Muscle layer of colon (tissue), 2 donors: ENCODE results near the gene TMEM63B.

Source experiments
- H3K27ac ChIP-seq: one replicate; pipeline ENCODE4 v1.7.0; 2013; ENCODE audit warnings: low read depth, mild to moderate bottlenecking, low read length, moderate library complexity
- H3K27me3 ChIP-seq, 2 donors: one replicate each; pipeline ENCODE4 v1.7.0; 2013; ENCODE audit warnings: low read length in 2 of 2, mild to moderate bottlenecking in 2 of 2; ENCODE audit not compliant: insufficient read depth in 2 of 2, control insufficient read depth in 1 of 2
- H3K36me3 ChIP-seq: one replicate; pipeline ENCODE4 v1.7.0; 2013; ENCODE audit warnings: mild to moderate bottlenecking, low read length; ENCODE audit not compliant: insufficient read depth
- H3K4me1 ChIP-seq: one replicate; pipeline ENCODE4 v1.7.0; 2013; ENCODE audit warnings: mild to moderate bottlenecking, low read length; ENCODE audit not compliant: insufficient read depth
- H3K4me3 ChIP-seq, 2 donors: one replicate each; pipeline ENCODE4 v1.7.0; 2013; ENCODE audit warnings: low read length in 2 of 2, low read depth in 1 of 2, mild to moderate bottlenecking in 1 of 2, moderate library complexity in 1 of 2
- H3K9ac ChIP-seq: one replicate; pipeline ENCODE4 v1.7.0; 2013; ENCODE audit warnings: low read length
- H3K9me3 ChIP-seq: one replicate; pipeline ENCODE4 v1.7.0; 2013; ENCODE audit warnings: mild to moderate bottlenecking, low read length
- donor health status: abdominal sarcoma.
- donor health status: Adenocarcinoma of cecum.

TMEM63B gene

DNA sequence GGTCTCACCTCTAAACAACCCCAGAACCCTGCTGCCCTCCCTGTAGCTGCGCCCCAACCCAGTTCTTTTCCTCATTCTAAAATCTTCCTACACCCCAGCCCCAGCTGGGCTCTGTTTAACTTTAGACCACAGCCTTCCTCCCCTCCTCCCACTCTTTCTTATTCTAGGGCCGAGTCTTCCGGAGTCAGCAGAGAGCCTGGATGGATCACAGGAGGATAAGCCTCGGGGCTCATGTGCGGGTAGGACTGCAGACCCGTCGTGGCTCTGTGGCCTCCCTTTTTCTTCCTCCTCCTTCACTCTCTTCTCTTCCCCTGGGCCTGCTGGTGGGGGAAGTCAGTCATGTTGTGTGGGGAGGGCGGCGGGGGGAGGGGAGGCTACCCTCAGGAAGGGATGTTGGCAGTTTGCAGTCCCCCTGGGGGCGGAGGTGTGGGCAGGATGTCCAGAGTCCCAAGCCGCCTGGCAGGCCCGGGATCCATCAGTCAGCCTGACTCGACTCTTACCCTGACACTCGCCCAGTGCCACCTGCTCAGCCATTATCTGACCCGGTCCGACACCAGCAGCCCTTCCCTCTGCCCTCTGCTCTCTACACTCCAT lies 39.3 kb downstream of the TMEM63B start:
- Histone ChIP-seq H3K4me1 (no peaks in the 10 kb centered on the region), H3K9me3 (no peaks in the 10 kb centered on the region), H3K4me3 (no peak overlapping the region), H3K36me3 (no peaks in the 10 kb centered on the region), H3K27me3 (no peaks in the 10 kb centered on the region), H3K9ac (no peak overlapping the region), H3K27ac (no peak overlapping the region)

- no peaks in the 10 kb centered on the region for H3K36me3 ChIP-seq
- no peak overlapping the region for H3K9ac ChIP-seq
- no peak overlapping the region for H3K4me3 ChIP-seq
- H3K27me3 ChIP-seq: no peaks in the 10 kb centered on the region
- H3K27ac ChIP-seq: no peak overlapping the region
- H3K4me1 ChIP-seq: peaks cover 2% of the 10 kb centered on the region
- H3K9me3 ChIP-seq: no peaks in the 10 kb centered on the region
Measured at GRCh38 chr6:44167567-44167966, 40.2 kb downstream of the TMEM63B start.

DNA sequence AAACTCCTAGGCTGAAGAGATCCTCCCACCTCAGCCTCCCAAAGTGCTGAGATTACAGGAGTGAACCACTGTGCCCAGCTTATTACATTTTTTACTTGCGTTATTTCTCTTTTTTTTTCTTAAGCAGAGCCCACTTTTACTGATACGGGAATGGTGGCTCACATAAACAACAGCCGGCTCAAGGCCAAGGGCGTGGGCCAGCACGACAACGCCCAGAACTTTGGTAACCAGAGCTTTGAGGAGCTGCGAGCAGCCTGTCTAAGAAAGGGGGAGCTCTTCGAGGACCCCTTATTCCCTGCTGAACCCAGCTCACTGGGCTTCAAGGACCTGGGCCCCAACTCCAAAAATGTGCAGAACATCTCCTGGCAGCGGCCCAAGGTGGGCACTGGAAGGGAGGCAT lies 41.8 kb downstream of the TMEM63B start:
- Histone ChIP-seq H3K4me1 (peaks cover 8% of the 10 kb centered on the region), H3K9ac (no peak overlapping the region), H3K27me3 (no peaks in the 10 kb centered on the region), H3K4me3 (no peak overlapping the region), H3K36me3 (no peaks in the 10 kb centered on the region), H3K27ac (no peak overlapping the region), H3K9me3 (no peaks in the 10 kb centered on the region)

DNA sequence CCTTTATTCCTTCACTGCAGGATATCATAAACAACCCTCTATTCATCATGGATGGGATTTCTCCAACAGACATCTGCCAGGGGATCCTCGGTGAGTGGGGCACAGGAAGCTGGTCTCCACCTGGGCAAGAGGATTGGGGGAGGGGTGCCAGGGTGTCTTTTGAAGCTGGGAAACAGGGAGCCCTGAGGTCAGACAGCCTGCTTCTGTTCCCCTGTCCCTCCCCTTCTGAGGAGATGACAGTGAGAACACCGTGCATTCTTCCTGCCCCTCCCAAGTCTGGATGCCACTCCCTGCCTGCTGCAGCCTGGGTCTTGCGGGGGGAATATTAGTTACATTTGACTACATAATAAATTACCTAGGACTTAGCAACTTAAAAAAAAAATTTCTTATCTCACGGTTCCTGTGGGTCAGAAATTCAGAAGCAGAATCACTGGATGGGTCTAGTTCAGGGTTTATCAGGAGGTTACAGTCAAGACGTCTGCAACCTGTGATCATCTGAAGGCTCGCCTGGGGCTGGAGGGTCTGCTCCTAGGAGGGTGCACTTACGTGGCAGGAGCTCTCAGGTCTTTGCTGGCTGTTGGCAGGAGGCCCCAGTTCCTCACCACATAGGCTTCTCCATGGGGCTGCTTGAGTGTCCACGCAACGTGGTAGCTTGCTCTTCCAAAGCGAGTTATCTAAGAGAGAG lies 42.7 kb downstream of the TMEM63B start:
- peaks cover 8% of the 10 kb centered on the region for H3K4me1 ChIP-seq
- H3K27me3 ChIP-seq: no peaks in the 10 kb centered on the region
- H3K27ac ChIP-seq: no peak overlapping the region
- H3K9me3 ChIP-seq: no peaks in the 10 kb centered on the region
- no peak overlapping the region for H3K9ac ChIP-seq
- no peak overlapping the region for H3K4me3 ChIP-seq
- H3K36me3 ChIP-seq: no peaks in the 10 kb centered on the region

GRCh38 chr6:44171899-44172546 lies 44.7 kb downstream of the TMEM63B start:
- no peak overlapping the region for H3K4me3 ChIP-seq
- H3K4me1 ChIP-seq: peaks cover 8% of the 10 kb centered on the region
- no peaks in the 10 kb centered on the region for H3K27me3 ChIP-seq
- no peaks in the 10 kb centered on the region for H3K9me3 ChIP-seq
- H3K9ac ChIP-seq: no peak overlapping the region
- H3K27ac ChIP-seq: no peak overlapping the region
- H3K36me3 ChIP-seq: no peaks in the 10 kb centered on the region

DNA sequence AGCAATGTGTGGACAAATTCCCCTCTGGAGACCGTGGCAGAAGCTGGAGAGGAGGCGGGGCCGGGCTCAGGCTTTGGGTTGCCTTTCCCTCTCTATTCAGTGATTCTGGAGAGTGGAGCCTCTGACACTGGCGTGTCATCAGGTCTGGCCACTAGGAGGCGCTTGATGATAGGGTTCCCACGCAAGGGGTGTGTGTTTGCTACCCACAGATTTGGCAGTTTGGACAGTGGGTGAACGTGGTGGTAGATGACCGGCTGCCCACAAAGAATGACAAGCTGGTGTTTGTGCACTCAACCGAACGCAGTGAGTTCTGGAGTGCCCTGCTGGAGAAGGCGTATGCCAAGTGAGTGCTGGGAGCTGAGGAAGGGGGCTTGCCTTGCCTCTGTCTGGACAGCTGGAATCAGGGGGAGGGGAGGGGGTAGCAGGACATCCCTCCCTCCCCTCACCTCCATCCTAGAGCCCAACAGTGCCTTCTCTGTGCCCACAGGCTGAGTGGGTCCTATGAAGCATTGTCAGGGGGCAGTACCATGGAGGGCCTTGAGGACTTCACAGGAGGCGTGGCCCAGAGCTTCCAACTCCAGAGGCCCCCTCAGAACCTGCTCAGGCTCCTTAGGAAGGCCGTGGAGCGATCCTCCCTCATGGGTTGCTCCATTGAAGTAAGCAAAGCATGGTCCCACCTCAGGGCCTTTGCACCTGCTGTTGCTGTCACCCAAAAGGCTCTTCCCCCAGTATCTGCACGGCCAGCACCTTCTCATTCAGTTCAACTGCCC lies 45.6 kb downstream of the TMEM63B start:
- H3K4me3 ChIP-seq: no peak overlapping the region

DNA sequence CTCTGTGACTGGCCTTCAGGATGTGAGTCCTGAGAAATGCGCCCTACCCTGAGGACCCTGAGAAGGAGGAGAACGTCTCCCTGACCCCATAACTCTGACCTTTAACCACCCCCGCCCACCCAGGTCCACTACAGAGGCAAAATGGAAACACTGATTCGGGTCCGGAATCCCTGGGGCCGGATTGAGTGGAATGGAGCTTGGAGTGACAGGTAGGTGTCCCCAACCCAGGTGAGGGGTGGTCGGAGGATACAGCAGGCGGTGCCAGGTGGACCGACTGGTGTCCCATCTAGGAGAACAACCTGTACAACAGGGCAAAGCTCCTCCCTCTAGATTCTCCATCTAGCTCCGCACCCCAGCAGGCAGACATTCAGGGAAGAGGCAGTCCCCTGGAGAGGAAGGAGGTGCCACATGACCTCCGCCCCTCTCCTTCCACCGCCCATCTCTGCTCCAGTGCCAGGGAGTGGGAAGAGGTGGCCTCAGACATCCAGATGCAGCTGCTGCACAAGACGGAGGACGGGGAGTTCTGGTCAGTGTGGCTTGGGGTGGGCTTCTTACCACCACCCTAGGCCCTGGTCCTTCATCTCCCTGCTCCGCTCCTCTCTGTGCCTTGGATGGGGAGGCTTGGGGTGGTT lies 48.9 kb downstream of the TMEM63B start:
- Histone ChIP-seq H3K4me1 (peaks cover 8% of the 10 kb centered on the region), H3K9ac (no peak overlapping the region), H3K27me3 (no peaks in the 10 kb centered on the region), H3K4me3 (no peak overlapping the region), H3K36me3 (no peaks in the 10 kb centered on the region), H3K27ac (no peak overlapping the region), H3K9me3 (no peaks in the 10 kb centered on the region)

More for the DNA sequence above, 45.6 kb downstream of the TMEM63B start:
- H3K27ac ChIP-seq: no peak overlapping the region
- peaks cover 8% of the 10 kb centered on the region for H3K4me1 ChIP-seq
- H3K27me3 ChIP-seq: no peaks in the 10 kb centered on the region
- no peaks in the 10 kb centered on the region for H3K9me3 ChIP-seq
- no peak overlapping the region for H3K9ac ChIP-seq
- H3K36me3 ChIP-seq: no peaks in the 10 kb centered on the region

DNA sequence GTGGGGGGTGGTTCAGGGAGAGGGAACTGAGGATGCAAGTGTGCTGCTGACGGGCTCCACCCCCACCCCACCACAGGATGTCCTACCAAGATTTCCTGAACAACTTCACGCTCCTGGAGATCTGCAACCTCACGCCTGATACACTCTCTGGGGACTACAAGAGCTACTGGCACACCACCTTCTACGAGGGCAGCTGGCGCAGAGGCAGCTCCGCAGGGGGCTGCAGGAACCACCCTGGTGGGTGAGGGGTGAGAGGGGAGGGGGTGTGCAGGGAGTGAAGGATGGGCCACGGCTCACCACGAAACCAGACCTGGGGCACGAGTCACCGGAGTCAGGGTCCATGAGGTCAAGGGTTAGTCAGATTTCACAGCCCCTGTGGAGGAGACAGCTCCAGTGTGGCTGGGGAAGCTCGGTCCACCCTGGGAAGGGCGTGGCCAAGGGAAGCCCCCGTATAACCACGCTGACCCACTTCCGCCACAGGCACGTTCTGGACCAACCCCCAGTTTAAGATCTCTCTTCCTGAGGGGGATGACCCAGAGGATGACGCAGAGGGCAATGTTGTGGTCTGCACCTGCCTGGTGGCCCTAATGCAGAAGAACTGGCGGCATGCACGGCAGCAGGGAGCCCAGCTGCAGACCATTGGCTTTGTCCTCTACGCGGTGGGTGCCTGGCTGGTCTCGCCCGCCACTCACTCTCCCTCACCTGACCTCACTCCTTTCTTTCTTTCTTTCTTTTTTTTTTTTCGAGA lies 49.6 kb downstream of the TMEM63B start:
- Histone ChIP-seq H3K27ac (no peak overlapping the region), H3K27me3 (no peaks in the 10 kb centered on the region), H3K9me3 (no peaks in the 10 kb centered on the region), H3K36me3 (no peaks in the 10 kb centered on the region), H3K9ac (no peak overlapping the region), H3K4me1 (peaks cover 8% of the 10 kb centered on the region), H3K4me3 (no peak overlapping the region)

DNA sequence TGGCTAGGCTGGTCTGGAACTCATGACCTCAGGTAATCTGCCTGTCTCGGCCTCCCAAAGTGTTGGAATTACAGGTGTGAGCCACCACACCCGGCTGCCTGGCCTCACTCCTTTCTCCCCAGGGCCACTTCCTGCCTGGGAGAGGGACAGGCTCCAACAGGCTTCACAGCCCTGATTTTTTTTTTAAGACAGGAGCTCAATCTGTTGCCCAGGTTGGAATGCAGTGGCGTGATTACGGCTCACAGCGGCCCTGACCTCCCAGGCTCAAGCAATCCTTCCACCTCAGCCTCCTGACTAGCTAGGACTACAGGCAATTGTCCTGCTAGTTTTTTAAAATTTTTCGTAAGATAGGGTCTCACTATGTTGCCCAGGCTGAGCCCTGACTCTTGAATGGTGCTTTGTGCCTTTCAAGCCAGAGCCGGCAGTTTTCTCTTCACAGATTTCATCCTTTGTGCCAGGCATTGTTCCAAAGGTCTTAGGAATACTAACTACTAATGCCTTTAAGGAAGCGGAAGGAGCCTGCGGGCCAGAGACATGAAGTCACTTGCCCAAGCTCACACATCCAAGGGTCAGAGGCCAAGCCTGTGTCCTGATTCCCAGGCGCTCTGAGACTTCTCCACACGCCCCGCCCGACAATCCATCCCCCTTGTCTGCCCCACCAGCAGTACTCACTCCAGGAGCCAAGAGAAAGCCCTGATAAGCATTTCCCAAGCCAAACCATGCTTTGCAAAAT lies 50.5 kb downstream of the TMEM63B start:
- H3K27ac ChIP-seq: no peak overlapping the region

DNA sequence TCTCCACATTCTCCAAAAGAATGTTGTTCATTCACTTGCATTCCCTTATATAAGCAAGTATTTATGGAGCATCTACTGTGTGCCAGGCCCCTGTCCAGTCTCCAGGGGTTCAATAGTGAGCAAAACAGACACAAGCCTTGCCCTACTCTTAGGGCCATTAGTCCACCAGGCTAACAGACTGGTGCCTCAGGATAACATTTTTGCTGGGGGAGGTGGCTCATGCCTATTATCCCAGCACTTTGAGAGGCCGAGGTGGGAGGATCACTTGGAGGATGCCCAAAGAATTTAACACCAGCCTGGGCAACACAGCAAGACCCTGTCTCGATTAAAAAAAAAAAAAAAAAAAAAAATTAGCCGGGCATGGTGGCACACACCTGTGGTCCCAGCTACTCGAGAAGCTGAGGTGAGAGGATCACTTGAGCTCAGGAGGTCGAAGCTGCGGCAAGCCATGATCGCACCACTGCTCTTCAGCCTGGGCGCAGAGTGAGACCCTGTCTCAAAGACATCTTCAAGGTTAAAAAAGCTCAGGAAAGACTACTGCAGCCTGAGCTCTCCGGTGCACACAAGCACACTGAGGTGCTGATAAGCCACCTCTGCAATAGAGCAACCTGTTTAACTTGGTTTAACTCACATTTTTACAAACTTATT lies 51.2 kb downstream of the TMEM63B start:
- no peaks in the 10 kb centered on the region for H3K36me3 ChIP-seq
- no peaks in the 10 kb centered on the region for H3K27me3 ChIP-seq
- H3K4me3 ChIP-seq: no peak overlapping the region
- H3K9me3 ChIP-seq: no peaks in the 10 kb centered on the region
- H3K27ac ChIP-seq: no peak overlapping the region
- H3K9ac ChIP-seq: no peak overlapping the region
- H3K4me1 ChIP-seq: no peaks in the 10 kb centered on the region

More for the DNA sequence above, 50.5 kb downstream of the TMEM63B start:
- H3K9ac ChIP-seq: no peak overlapping the region
- H3K4me3 ChIP-seq: no peak overlapping the region
- H3K36me3 ChIP-seq: no peaks in the 10 kb centered on the region
- H3K9me3 ChIP-seq: no peaks in the 10 kb centered on the region
- no peaks in the 10 kb centered on the region for H3K27me3 ChIP-seq
- peaks cover 3% of the 10 kb centered on the region for H3K4me1 ChIP-seq
